DND-41 (cell line): Measurements from ENCODE around the gene LAMB1.

Experiments used
- ATAC-seq: fragments of 200-7000 bp; cut with Tn5 transposase; 3 replicates; pipeline ENCODE4 v1.9.1; 2021; ENCODE audit warnings: low read depth; ENCODE audit not compliant: insufficient read depth
- DNase-seq: peaks from one replicate; pipeline ENCODE4 v3.0.0-alpha.2; 2020
- H2AFZ ChIP-seq: 2 replicates; pipeline ENCODE4 v1.6.0; 2012; ENCODE audit warnings: low read depth, low read length
- H3K27ac ChIP-seq: 2 replicates; pipeline ENCODE4 v1.5.1; 2012; ENCODE audit warnings: low read length, inconsistent platforms
- H3K27me3 ChIP-seq: fragments of 200-600 bp; sonication (generic); 2 replicates; pipeline ENCODE4 v1.6.0; 2012; ENCODE audit warnings: low read length, mild to moderate bottlenecking, inconsistent platforms; ENCODE audit not compliant: insufficient read depth, poor library complexity
- H3K36me3 ChIP-seq: 2 replicates; pipeline ENCODE4 v1.5.1; 2012; ENCODE audit warnings: low read length, inconsistent platforms; ENCODE audit not compliant: insufficient read depth
- H3K4me1 ChIP-seq: 2 replicates; pipeline ENCODE4 v1.5.1; 2012; ENCODE audit warnings: mild to moderate bottlenecking, low read length; ENCODE audit not compliant: insufficient read depth
- H3K4me2 ChIP-seq: 2 replicates; pipeline ENCODE4 v1.6.0; 2012; ENCODE audit warnings: mild to moderate bottlenecking, moderate library complexity, low read length, inconsistent platforms; ENCODE audit not compliant: insufficient read depth
- H3K4me3 ChIP-seq, 2 experiments: fragments of 200-600 bp in 1 of 2; shearing (Covaris generic) in 1 of 2; 2 replicates each; pipeline ENCODE4 v1.5.1; 2012 to 2016; ENCODE audit warnings: inconsistent platforms in 2 of 2, low read length in 2 of 2, mild to moderate bottlenecking in 2 of 2, low read depth in 1 of 2, moderate library complexity in 1 of 2
- H3K79me2 ChIP-seq: 2 replicates; pipeline ENCODE4 v1.6.0; 2012; ENCODE audit warnings: low read length, inconsistent platforms; ENCODE audit not compliant: insufficient read depth
- H3K9ac ChIP-seq: 2 replicates; pipeline ENCODE4 v1.6.0; 2012; ENCODE audit warnings: low read depth, mild to moderate bottlenecking, inconsistent platforms, low read length, moderate library complexity
- H3K9me3 ChIP-seq: 2 replicates; pipeline ENCODE4 v1.5.1; 2012; ENCODE audit warnings: low read length, moderate library complexity, mild to moderate bottlenecking, inconsistent platforms; ENCODE audit not compliant: insufficient read depth, severe bottlenecking
- H4K20me1 ChIP-seq: 2 replicates; pipeline ENCODE4 v1.6.0; 2012; ENCODE audit warnings: low read length; ENCODE audit not compliant: insufficient read depth
- EZH2 ChIP-seq: IDR thresholded peaks from 3 replicates; pipeline ENCODE4 v1.6.1; 2012; ENCODE audit warnings: borderline replicate concordance, low read depth, mild to moderate bottlenecking, moderate library complexity, low read length, inconsistent platforms; ENCODE audit not compliant: severe bottlenecking
- TF ChIP-seq, protein P1 (sequence below): IDR thresholded peaks from 2 replicates; pipeline ENCODE4 v1.5.1; 2012; ENCODE audit warnings: borderline replicate concordance, low read length, moderate library complexity, mild to moderate bottlenecking; ENCODE audit not compliant: poor library complexity, severe bottlenecking; ENCODE audit errors: extremely low read depth

LAMB1 gene

DNA sequence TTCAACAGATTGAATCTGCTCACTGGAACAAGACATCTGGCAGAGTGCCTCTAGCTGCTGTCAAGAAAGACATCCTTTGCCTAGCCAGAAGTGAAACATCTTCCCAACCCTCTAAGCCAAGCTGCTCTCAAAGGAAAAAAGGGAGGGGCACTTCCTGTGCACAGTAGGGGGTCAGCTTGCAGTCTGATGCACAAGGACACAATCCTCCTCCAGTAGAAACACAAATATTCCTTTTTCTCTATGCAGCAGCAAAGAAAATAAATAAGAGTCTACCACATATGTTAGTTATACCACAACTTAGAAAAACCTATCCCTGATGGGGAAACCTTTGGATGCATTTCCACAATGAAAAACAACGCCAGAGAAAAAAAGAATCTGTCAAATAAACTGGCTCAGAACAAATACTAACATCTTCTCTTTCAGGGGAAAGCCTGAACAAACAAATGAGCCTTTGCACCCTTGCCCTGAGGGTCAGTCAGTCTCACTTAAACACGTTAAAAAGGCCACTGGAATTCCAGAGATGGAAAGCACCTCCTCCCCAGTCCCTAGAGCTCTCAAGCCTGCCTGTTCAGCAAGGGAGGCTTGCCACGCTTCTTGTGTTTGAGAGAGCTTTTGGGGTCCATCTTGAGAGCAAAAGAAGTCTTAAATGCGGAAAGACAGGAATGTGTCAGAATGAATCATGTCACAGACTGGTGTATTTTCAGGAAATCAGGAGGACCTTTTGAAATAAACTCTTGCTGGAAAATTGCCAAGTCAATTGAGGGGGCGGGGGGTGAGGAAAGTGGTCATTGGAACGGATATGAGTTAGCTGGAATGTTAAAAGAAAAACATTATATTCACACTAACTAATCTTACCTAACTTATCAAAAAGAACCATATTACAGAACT lies 7.5 kb downstream of the LAMB1 start:
- Histone ChIP-seq H4K20me1 (no peaks in the 10 kb centered on the region), H3K9ac (no peak overlapping the region), H2AFZ (no peak overlapping the region), H3K27me3 (peaks cover 4% of the 10 kb centered on the region), H3K4me1 (no peaks in the 10 kb centered on the region), H3K4me3 (no peak overlapping the region), H3K4me2 (no peak overlapping the region), H3K36me3 (no peaks in the 10 kb centered on the region), H3K79me2 (no peaks in the 10 kb centered on the region), H3K9me3 (no peaks in the 10 kb centered on the region), H3K27ac (no peak overlapping the region)
- TF ChIP-seq EZH2: no peak
- TF ChIP-seq, protein P1, sequence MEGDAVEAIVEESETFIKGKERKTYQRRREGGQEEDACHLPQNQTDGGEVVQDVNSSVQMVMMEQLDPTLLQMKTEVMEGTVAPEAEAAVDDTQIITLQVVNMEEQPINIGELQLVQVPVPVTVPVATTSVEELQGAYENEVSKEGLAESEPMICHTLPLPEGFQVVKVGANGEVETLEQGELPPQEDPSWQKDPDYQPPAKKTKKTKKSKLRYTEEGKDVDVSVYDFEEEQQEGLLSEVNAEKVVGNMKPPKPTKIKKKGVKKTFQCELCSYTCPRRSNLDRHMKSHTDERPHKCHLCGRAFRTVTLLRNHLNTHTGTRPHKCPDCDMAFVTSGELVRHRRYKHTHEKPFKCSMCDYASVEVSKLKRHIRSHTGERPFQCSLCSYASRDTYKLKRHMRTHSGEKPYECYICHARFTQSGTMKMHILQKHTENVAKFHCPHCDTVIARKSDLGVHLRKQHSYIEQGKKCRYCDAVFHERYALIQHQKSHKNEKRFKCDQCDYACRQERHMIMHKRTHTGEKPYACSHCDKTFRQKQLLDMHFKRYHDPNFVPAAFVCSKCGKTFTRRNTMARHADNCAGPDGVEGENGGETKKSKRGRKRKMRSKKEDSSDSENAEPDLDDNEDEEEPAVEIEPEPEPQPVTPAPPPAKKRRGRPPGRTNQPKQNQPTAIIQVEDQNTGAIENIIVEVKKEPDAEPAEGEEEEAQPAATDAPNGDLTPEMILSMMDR: no peak
- no peak for DNase-seq
- ATAC-seq: no peak

DNA sequence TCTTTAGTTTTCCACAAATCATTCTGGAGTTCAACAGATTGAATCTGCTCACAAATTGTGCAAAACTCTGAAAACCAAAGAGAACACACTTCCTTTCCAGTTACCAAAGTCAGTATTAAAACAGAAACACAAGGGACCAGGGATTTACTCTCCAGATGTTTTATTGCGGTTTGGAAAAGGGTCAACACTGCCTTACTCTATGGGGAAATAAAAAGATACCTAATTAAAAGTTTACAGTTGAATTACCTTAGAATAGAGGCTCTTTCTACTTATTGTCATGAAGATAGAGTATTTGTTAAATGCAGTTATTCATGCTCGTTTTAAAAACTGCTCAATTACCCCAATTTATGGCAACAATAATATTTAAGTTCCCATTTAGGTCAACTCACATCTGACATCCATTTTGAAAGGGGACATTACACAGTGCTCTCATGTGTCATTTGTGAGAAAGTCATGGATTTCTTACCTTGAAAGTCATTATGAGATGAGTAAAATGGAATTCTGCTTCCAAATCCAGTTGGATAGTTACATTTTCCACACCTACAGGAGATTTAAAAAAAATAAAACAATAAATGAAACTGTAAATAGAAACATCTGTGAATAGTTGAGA lies 8.4 kb downstream of the LAMB1 start:
- H3K36me3 ChIP-seq: no peaks in the 10 kb centered on the region
- no peaks in the 10 kb centered on the region for H4K20me1 ChIP-seq
- no peaks in the 10 kb centered on the region for H3K79me2 ChIP-seq
- no peaks in the 10 kb centered on the region for H3K4me1 ChIP-seq
- H3K27ac ChIP-seq: no peak overlapping the region
- H3K9me3 ChIP-seq: no peaks in the 10 kb centered on the region
- DNase-seq: no peak
- no peak for ATAC-seq
- H3K4me2 ChIP-seq: no peak overlapping the region
- TF ChIP-seq EZH2: no peak
- TF ChIP-seq, protein P1: no peak
- peaks cover 4% of the 10 kb centered on the region for H3K27me3 ChIP-seq
- no peak overlapping the region for H2AFZ ChIP-seq
- H3K9ac ChIP-seq: no peak overlapping the region
- no peak overlapping the region for H3K4me3 ChIP-seq

DNA sequence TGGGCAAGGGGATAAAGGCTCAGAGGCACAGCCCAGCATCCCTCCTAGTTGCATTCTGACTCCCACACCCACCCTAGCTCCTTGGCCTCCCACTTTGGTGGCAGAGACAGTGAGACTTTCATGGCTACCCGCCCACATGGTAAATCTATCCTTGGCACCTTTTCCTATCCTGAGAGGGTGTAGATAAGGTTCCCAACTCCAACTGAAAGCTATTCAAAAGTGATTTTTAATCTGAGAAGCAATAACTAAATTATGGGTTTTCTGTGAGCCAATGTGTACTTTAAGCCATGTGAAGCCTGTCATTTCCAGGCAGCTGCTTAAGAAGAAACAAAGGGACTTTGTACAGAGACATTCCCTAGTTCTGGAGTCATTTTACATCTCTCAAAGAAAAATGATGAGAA lies 9.1 kb downstream of the LAMB1 start:
- no peak for ATAC-seq
- H3K9me3 ChIP-seq: no peaks in the 10 kb centered on the region
- no peak for DNase-seq
- TF ChIP-seq EZH2: no peak
- TF ChIP-seq, protein P1: no peak
- no peak overlapping the region for H3K4me2 ChIP-seq
- H3K4me1 ChIP-seq: no peaks in the 10 kb centered on the region
- peaks cover 4% of the 10 kb centered on the region for H3K27me3 ChIP-seq
- H3K79me2 ChIP-seq: no peaks in the 10 kb centered on the region
- no peaks in the 10 kb centered on the region for H4K20me1 ChIP-seq
- no peak overlapping the region for H3K27ac ChIP-seq
- H3K9ac ChIP-seq: no peak overlapping the region
- H2AFZ ChIP-seq: no peak overlapping the region
- no peaks in the 10 kb centered on the region for H3K36me3 ChIP-seq
- no peak overlapping the region for H3K4me3 ChIP-seq
